Mammary epithelial cell (primary cell): Measurements from ENCODE around the gene APOD.

Experiments used
- CTCF ChIP-seq, 2 donors: IDR thresholded peaks in 1 of 2; conservative IDR thresholded peaks in 1 of 2; 2 replicates each; pipeline ENCODE4 v1.5.1; 2011 to 2012; ENCODE audit warnings: inconsistent platforms in 2 of 2, low read length in 2 of 2, mild to moderate bottlenecking in 2 of 2, control low read depth in 1 of 2, low read depth in 1 of 2; ENCODE audit not compliant: insufficient read depth in 1 of 2; ENCODE audit errors: extremely low read depth in 1 of 2
- EZH2 ChIP-seq: IDR thresholded peaks from 2 replicates; pipeline ENCODE4 v1.6.1; 2012; ENCODE audit warnings: low read length, inconsistent platforms, borderline replicate concordance

- no peak for TF ChIP-seq EZH2
- no peak for TF ChIP-seq CTCF (conservative IDR thresholded peaks at IDR 0.05 in 1 of 2, IDR thresholded peaks at IDR 0.05 in 1 of 2; ENCODE audit: extremely low read depth in 1 of 2, insufficient read depth in 1 of 2, low read depth in 1 of 2, low read length in 2 of 2)
These were observed 27.4 kb downstream of the APOD start for GRCh38 chr3:195556390-195556789.
